SK-N-SH treated with all-trans-retinoic acid at 6 μM for 48 hours (cell line): Measurements from ENCODE around the gene EML2.
A peak's percentile ranks its signal among the peaks of the same experiment; 100 is the strongest.

Experiments used
- ATAC-seq: fragments of 200-7000 bp; cut with Tn5 transposase; 3 replicates; pipeline ENCODE4 v1.9.1; 2020; ENCODE audit warnings: mild to moderate bottlenecking, moderate library complexity
- ARNTL ChIP-seq: fragments of 450-650 bp; formaldehyde crosslinking; IDR thresholded peaks from 2 replicates; pipeline ENCODE4 v1.5.0; 2020; ENCODE audit warnings: low read depth, mild to moderate bottlenecking, moderate library complexity, borderline replicate concordance
- BACH2 ChIP-seq: fragments of 250-450 bp; sonication (Bioruptor Pico); IDR thresholded peaks from 2 replicates; pipeline ENCODE4 v1.9.0; 2021; ENCODE audit warnings: mild to moderate bottlenecking, borderline replicate concordance
- CSDC2 ChIP-seq: fragments of 250-450 bp; sonication (Bioruptor Pico); IDR thresholded peaks from 2 replicates; pipeline ENCODE4 v1.5.0; 2020; ENCODE audit warnings: mild to moderate bottlenecking, moderate library complexity
- ESRRG ChIP-seq: fragments of 250-450 bp; sonication (Bioruptor Pico); IDR thresholded peaks from 2 replicates; pipeline ENCODE4 v1.6.1; 2021; ENCODE audit warnings: mild to moderate bottlenecking
- GLIS3 ChIP-seq: fragments of 250-450 bp; sonication (Bioruptor Pico); IDR thresholded peaks from 2 replicates; pipeline ENCODE4 v1.5.0; 2020; ENCODE audit warnings: mild to moderate bottlenecking, moderate library complexity
- ISL1 ChIP-seq: fragments of 250-450 bp; sonication (Bioruptor Pico); IDR thresholded peaks from 2 replicates; pipeline ENCODE4 v2.1.2; 2022; ENCODE audit warnings: mild to moderate bottlenecking, moderate library complexity
- OSR1 ChIP-seq: fragments of 250-450 bp; sonication (Bioruptor Pico); IDR thresholded peaks from 2 replicates; pipeline ENCODE4 v1.8.0; 2022; ENCODE audit warnings: moderate library complexity, mild to moderate bottlenecking, inconsistent platforms
- PPARA ChIP-seq: fragments of 250-450 bp; sonication (Bioruptor Pico); IDR thresholded peaks from 2 replicates; pipeline ENCODE4 v1.5.0; 2020; ENCODE audit warnings: mild to moderate bottlenecking, borderline replicate concordance
- RARB ChIP-seq: fragments of 250-450 bp; sonication (Bioruptor Pico); IDR thresholded peaks from 2 replicates; pipeline ENCODE4 v1.8.0; 2021; ENCODE audit warnings: mild to moderate bottlenecking, moderate library complexity
- SNAI2 ChIP-seq: fragments of 250-450 bp; sonication (Bioruptor Pico); IDR thresholded peaks from 2 replicates; pipeline ENCODE4 v1.5.0; 2020; ENCODE audit warnings: mild to moderate bottlenecking, moderate library complexity
- TCF4 ChIP-seq: fragments of 250-450 bp; sonication (Bioruptor Pico); IDR thresholded peaks from 2 replicates; pipeline ENCODE4 v1.8.0; 2021; ENCODE audit warnings: mild to moderate bottlenecking, moderate library complexity, borderline replicate concordance
- ZC3H10 ChIP-seq: fragments of 250-450 bp; sonication (Bioruptor Pico); IDR thresholded peaks from 2 replicates; pipeline ENCODE4 v1.5.1; 2021; ENCODE audit warnings: mild to moderate bottlenecking, moderate library complexity
- ZFP3 ChIP-seq: fragments of 250-450 bp; sonication (Bioruptor Pico); IDR thresholded peaks from 2 replicates; pipeline ENCODE4 v1.5.0; 2020; ENCODE audit warnings: mild to moderate bottlenecking, moderate library complexity
- ZFP30 ChIP-seq: fragments of 450-650 bp; formaldehyde crosslinking; IDR thresholded peaks from 2 replicates; pipeline ENCODE4 v1.5.0; 2022; ENCODE audit warnings: mild to moderate bottlenecking, moderate library complexity
- ZNF565 ChIP-seq: fragments of 450-650 bp; formaldehyde crosslinking; conservative IDR thresholded peaks from 2 replicates; pipeline ENCODE4 v1.5.0; 2020; ENCODE audit warnings: low read depth, mild to moderate bottlenecking, moderate library complexity
- ZNF70 ChIP-seq: fragments of 450-650 bp; formaldehyde crosslinking; IDR thresholded peaks from 2 replicates; pipeline ENCODE4 v1.5.0; 2020; ENCODE audit warnings: mild to moderate bottlenecking, moderate library complexity
- ZNF8 ChIP-seq: fragments of 450-650 bp; formaldehyde crosslinking; IDR thresholded peaks from 2 replicates; pipeline ENCODE4 v1.5.0; 2020; ENCODE audit warnings: mild to moderate bottlenecking, moderate library complexity
- TF ChIP-seq, protein P1 (sequence below): fragments of 250-450 bp; sonication (Bioruptor Pico); IDR thresholded peaks from 2 replicates; pipeline ENCODE4 v1.8.0; 2020; ENCODE audit warnings: mild to moderate bottlenecking, moderate library complexity, borderline replicate concordance
- TF ChIP-seq, protein P2 (sequence below): fragments of 250-450 bp; sonication (Bioruptor Pico); IDR thresholded peaks from 2 replicates; pipeline ENCODE4 v1.5.0; 2020; ENCODE audit warnings: mild to moderate bottlenecking, moderate library complexity
- TF ChIP-seq, protein P3 (sequence below): fragments of 250-450 bp; sonication (Bioruptor Pico); IDR thresholded peaks from 2 replicates; pipeline ENCODE4 v1.5.1; 2020; ENCODE audit warnings: low read depth, mild to moderate bottlenecking, moderate library complexity
- TF ChIP-seq, protein P4 (sequence below): fragments of 250-450 bp; sonication (Bioruptor Pico); IDR thresholded peaks from 2 replicates; pipeline ENCODE4 v1.8.0; 2021; ENCODE audit warnings: low read depth, mild to moderate bottlenecking, moderate library complexity, borderline replicate concordance
- TF ChIP-seq, protein P5 (sequence below): fragments of 250-450 bp; sonication (Bioruptor Pico); IDR thresholded peaks from 2 replicates; pipeline ENCODE4 v1.5.1; 2021; ENCODE audit warnings: mild to moderate bottlenecking, moderate library complexity

Gene EML2

DNA sequence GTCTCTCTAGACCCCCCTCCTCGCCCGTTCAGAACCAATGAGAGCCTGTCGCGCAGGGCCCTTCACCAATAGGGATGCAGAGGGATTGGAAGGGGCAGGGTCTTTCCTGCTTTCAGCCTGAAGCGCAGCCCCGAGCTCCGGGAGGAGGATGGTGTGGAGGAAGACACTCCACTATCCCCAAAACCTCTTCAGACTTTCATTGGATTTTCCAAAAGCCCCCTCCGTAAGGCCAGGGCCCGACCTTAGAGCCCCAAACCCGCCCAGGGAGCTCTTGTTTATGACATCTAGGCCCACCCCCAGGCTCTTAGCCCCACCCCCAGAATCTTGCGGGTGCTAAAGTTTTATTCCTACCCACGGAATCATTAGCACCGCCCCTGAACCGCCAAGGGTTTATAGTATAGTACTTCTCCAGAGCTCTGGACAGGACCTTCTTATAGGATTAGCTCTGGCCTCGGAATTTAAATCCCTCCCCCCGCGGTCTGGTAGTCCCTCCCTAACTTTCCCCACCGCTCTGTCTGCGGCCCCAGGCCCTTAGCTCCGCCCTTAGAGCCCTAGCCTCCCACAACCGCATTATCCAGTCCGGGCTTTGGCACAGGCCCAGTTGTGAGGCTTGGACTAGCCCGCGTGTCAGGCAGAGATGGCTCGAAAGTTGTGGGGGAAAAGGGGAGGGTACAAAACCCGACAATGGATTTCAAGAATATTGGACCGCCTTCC is 6.6 kb upstream of the EML2 start:
- TF ChIP-seq, protein P1, sequence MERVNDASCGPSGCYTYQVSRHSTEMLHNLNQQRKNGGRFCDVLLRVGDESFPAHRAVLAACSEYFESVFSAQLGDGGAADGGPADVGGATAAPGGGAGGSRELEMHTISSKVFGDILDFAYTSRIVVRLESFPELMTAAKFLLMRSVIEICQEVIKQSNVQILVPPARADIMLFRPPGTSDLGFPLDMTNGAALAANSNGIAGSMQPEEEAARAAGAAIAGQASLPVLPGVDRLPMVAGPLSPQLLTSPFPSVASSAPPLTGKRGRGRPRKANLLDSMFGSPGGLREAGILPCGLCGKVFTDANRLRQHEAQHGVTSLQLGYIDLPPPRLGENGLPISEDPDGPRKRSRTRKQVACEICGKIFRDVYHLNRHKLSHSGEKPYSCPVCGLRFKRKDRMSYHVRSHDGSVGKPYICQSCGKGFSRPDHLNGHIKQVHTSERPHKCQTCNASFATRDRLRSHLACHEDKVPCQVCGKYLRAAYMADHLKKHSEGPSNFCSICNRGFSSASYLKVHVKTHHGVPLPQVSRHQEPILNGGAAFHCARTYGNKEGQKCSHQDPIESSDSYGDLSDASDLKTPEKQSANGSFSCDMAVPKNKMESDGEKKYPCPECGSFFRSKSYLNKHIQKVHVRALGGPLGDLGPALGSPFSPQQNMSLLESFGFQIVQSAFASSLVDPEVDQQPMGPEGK (CRISPR knock-in tag): peak; percentile 64; the same call in 1 of the 2 replicates
- TF ChIP-seq SNAI2: no peak
- TF ChIP-seq CSDC2: no peak
- TF ChIP-seq, protein P2, sequence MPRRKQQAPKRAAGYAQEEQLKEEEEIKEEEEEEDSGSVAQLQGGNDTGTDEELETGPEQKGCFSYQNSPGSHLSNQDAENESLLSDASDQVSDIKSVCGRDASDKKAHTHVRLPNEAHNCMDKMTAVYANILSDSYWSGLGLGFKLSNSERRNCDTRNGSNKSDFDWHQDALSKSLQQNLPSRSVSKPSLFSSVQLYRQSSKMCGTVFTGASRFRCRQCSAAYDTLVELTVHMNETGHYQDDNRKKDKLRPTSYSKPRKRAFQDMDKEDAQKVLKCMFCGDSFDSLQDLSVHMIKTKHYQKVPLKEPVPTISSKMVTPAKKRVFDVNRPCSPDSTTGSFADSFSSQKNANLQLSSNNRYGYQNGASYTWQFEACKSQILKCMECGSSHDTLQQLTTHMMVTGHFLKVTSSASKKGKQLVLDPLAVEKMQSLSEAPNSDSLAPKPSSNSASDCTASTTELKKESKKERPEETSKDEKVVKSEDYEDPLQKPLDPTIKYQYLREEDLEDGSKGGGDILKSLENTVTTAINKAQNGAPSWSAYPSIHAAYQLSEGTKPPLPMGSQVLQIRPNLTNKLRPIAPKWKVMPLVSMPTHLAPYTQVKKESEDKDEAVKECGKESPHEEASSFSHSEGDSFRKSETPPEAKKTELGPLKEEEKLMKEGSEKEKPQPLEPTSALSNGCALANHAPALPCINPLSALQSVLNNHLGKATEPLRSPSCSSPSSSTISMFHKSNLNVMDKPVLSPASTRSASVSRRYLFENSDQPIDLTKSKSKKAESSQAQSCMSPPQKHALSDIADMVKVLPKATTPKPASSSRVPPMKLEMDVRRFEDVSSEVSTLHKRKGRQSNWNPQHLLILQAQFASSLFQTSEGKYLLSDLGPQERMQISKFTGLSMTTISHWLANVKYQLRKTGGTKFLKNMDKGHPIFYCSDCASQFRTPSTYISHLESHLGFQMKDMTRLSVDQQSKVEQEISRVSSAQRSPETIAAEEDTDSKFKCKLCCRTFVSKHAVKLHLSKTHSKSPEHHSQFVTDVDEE (CRISPR knock-in tag): no peak
- no peak for TF ChIP-seq BACH2 (CRISPR knock-in tag)
- TF ChIP-seq ZFP3 (CRISPR knock-in tag): 0 out of 2 replicates have a peak, but pooled peaks have one; percentile 54
- no peak for TF ChIP-seq ZC3H10 (CRISPR knock-in tag)
- TF ChIP-seq RARB (CRISPR knock-in tag): no peak
- TF ChIP-seq OSR1 (CRISPR knock-in tag): no peak
- 0 out of 2 replicates have a peak, but pooled peaks have one; percentile 56 for TF ChIP-seq GLIS3 (CRISPR knock-in tag)
- TF ChIP-seq ZNF70 (CRISPR knock-in tag): peak; percentile 27; the same call in 1 of the 2 replicates
- no peak for TF ChIP-seq PPARA (CRISPR knock-in tag)
- TF ChIP-seq ZFP30 (CRISPR knock-in tag): no peak
- TF ChIP-seq ZNF8 (CRISPR knock-in tag): no peak
- no peak for TF ChIP-seq ESRRG (CRISPR knock-in tag)
- no peak for TF ChIP-seq TCF4 (CRISPR knock-in tag)
- no peak for TF ChIP-seq ISL1
- TF ChIP-seq, protein P3, sequence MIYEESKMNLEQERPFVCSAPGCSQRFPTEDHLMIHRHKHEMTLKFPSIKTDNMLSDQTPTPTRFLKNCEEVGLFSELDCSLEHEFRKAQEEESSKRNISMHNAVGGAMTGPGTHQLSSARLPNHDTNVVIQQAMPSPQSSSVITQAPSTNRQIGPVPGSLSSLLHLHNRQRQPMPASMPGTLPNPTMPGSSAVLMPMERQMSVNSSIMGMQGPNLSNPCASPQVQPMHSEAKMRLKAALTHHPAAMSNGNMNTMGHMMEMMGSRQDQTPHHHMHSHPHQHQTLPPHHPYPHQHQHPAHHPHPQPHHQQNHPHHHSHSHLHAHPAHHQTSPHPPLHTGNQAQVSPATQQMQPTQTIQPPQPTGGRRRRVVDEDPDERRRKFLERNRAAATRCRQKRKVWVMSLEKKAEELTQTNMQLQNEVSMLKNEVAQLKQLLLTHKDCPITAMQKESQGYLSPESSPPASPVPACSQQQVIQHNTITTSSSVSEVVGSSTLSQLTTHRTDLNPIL (CRISPR knock-in tag): no peak
- TF ChIP-seq, protein P4, sequence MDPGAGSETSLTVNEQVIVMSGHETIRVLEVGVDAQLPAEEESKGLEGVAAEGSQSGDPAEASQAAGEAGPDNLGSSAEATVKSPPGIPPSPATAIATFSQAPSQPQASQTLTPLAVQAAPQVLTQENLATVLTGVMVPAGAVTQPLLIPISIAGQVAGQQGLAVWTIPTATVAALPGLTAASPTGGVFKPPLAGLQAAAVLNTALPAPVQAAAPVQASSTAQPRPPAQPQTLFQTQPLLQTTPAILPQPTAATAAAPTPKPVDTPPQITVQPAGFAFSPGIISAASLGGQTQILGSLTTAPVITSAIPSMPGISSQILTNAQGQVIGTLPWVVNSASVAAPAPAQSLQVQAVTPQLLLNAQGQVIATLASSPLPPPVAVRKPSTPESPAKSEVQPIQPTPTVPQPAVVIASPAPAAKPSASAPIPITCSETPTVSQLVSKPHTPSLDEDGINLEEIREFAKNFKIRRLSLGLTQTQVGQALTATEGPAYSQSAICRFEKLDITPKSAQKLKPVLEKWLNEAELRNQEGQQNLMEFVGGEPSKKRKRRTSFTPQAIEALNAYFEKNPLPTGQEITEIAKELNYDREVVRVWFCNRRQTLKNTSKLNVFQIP: no peak
- TF ChIP-seq, protein P5, sequence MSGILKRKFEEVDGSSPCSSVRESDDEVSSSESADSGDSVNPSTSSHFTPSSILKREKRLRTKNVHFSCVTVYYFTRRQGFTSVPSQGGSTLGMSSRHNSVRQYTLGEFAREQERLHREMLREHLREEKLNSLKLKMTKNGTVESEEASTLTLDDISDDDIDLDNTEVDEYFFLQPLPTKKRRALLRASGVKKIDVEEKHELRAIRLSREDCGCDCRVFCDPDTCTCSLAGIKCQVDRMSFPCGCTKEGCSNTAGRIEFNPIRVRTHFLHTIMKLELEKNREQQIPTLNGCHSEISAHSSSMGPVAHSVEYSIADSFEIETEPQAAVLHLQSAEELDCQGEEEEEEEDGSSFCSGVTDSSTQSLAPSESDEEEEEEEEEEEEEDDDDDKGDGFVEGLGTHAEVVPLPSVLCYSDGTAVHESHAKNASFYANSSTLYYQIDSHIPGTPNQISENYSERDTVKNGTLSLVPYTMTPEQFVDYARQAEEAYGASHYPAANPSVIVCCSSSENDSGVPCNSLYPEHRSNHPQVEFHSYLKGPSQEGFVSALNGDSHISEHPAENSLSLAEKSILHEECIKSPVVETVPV (CRISPR knock-in tag): 0 out of 2 replicates have a peak, but pooled peaks have one; percentile 61
- TF ChIP-seq ARNTL (CRISPR knock-in tag): no peak
- peak; percentile 95 for ATAC-seq

DNA sequence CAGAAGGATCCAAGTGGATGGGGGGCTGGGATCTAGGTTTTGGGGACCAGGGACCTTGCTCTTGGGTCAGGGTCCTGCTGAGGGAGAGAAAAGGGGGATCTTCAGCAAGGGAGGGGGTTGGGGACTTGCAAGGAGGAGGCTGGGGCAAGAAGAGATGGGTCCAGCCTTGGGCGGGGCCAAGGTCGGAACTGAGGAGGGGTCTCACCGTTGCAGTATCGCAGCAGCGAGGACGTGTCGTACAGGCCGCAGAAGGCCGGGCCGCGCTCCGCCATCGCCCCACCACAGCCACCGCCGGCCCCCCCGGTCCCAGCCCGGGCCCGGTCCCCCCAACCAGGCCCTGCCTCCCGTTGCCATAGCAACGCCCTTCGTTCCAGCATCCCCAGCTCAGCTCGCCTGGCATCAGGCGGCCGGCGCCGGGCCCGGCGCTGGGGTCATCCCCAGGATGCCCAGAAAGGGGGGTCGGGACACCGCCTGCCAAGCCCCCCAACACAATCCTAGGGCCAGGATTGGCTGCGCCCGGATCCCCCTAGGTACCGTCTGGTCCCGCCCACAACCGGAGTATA is 6.0 kb upstream of the EML2 start:
- peak; percentile 8 for ATAC-seq
- TF ChIP-seq, protein P4: no peak
- TF ChIP-seq, protein P1 (CRISPR knock-in tag): no peak
- TF ChIP-seq ZNF565 (CRISPR knock-in tag): no peak
- TF ChIP-seq, protein P3 (CRISPR knock-in tag): no peak
- no peak for TF ChIP-seq CSDC2
- TF ChIP-seq ZFP30 (CRISPR knock-in tag): no peak
- no peak for TF ChIP-seq RARB (CRISPR knock-in tag)
- TF ChIP-seq ZFP3 (CRISPR knock-in tag): no peak
- TF ChIP-seq, protein P5 (CRISPR knock-in tag): no peak
- TF ChIP-seq ZNF8 (CRISPR knock-in tag): no peak
- no peak for TF ChIP-seq BACH2 (CRISPR knock-in tag)
